A673 (cell line): ENCODE data around the gene IKBKE. TPM values are rescaled to one million over a fixed set of nuclear protein-coding genes. Genes with fewer than 3 reads are reported as not detected.
A peak's percentile ranks its signal among the peaks of the same experiment; 100 is the strongest.

Experiments
- BruUV-seq: library from RNA; stranded (reverse); fragments of 400-500 nt; replicated peaks from 2 replicates; lab custom pipeline; 2021; lab: Mats Ljungman, UMichigan
- CTCF ChIA-PET: fragments of 300-600 bp; sonication (Branson Sonifier 250); formaldehyde crosslinking; loops from one replicate; lab custom pipeline; 2022; ENCODE audit warnings: antibody characterized with exemption; lab: Charles Lee
- POLR2A ChIA-PET: fragments of 300-600 bp; sonication (Branson Sonifier 250); formaldehyde crosslinking; loops from one replicate; lab custom pipeline; 2022; ENCODE audit warnings: antibody characterized with exemption; ENCODE audit not compliant: low non-redundant PET; lab: Charles Lee
- DNase-seq: peaks from one replicate; pipeline ENCODE4 v3.0.0-alpha.2; 2015; ENCODE audit warnings: low spot score
- H3K27ac ChIP-seq: fragments of 200-600 bp; sonication (generic); 2 replicates; pipeline ENCODE4 v1.5.1; 2016; ENCODE audit warnings: mixed run types, low read depth, mild to moderate bottlenecking, mixed read lengths, antibody characterized with exemption, low read length; ENCODE audit not compliant: poor library complexity, severe bottlenecking
- H3K27me3 ChIP-seq: fragments of 200-600 bp; sonication (generic); replicated peaks from 2 replicates; pipeline ENCODE4 v1.6.1; 2017; ENCODE audit warnings: mixed run types, low read depth, mild to moderate bottlenecking, mixed read lengths, antibody characterized with exemption, low read length; ENCODE audit not compliant: insufficient read depth, poor library complexity
- H3K36me3 ChIP-seq: fragments of 200-600 bp; sonication (generic); 2 replicates; pipeline ENCODE4 v1.6.1; 2016; ENCODE audit warnings: mixed run types, mild to moderate bottlenecking, mixed read lengths, antibody characterized with exemption, low read length; ENCODE audit not compliant: insufficient read depth, poor library complexity, severe bottlenecking
- H3K4me1 ChIP-seq: fragments of 200-600 bp; sonication (generic); 2 replicates; pipeline ENCODE4 v1.6.1; 2017; ENCODE audit warnings: mixed run types, mild to moderate bottlenecking, mixed read lengths, antibody characterized with exemption, low read length; ENCODE audit not compliant: insufficient read depth, poor library complexity, severe bottlenecking
- H3K4me3 ChIP-seq: fragments of 200-600 bp; sonication (generic); 2 replicates; pipeline ENCODE4 v1.5.1; 2016; ENCODE audit warnings: low read depth, mixed run types, mild to moderate bottlenecking, mixed read lengths, low read length; ENCODE audit not compliant: poor library complexity, severe bottlenecking
- H3K9me3 ChIP-seq: fragments of 200-600 bp; sonication (generic); 2 replicates; pipeline ENCODE4 v1.6.1; 2016; ENCODE audit warnings: mixed run types, low read depth, mild to moderate bottlenecking, mixed read lengths, antibody characterized with exemption, low read length; ENCODE audit not compliant: poor library complexity, severe bottlenecking
- CTCF ChIP-seq: fragments of 300-800, 200-600 bp; sonication (generic); conservative IDR thresholded peaks from 2 replicates; pipeline ENCODE4 v1.5.1; 2017; ENCODE audit warnings: low read depth, mild to moderate bottlenecking, antibody characterized with exemption, low read length, moderate library complexity, mixed read lengths
- EZH2 ChIP-seq: fragments of 200-600 bp; sonication (generic); IDR thresholded peaks from 2 replicates; pipeline ENCODE4 v1.6.1; 2017; ENCODE audit warnings: borderline replicate concordance, low read depth, mild to moderate bottlenecking, mixed read lengths, antibody characterized with exemption, low read length; ENCODE audit not compliant: poor library complexity, severe bottlenecking
- intact Hi-C: fragments of 100-400 bp; cut with micrococcal nuclease; formaldehyde crosslinking; loops from one replicate; pipeline ENCODE4 v1.10.0; 2022; ENCODE audit not compliant: unreplicated experiment
- total RNA-seq: library from RNA; stranded (reverse); gene quantifications from 2 replicates; pipeline ENCODE4 v1.2.3, GENCODE V29; 2021

The IKBKE gene
- total RNA-seq, 1 experiment from 2014 or later: 2.9 TPM

- no TSS peak for BruUV-seq
- ChIA-PET CTCF (interaction anchor here (0.5 to 2.3 kb wide), 6 partner anchors 41 to 464 kb away, joined by 3 to 25 read pairs (median 6); no protein-coding TSS in a partner anchor), POLR2A (interaction anchor here (0.7 kb wide), 1 partner anchor 419 kb away, joined by 4 read pairs; no protein-coding TSS in a partner anchor)
- H3K4me1 ChIP-seq: no peaks in the 10 kb centered on the region
- no peaks in the 10 kb centered on the region for H3K27me3 ChIP-seq
- H3K4me3 ChIP-seq: no peak overlapping the region
- no peak for TF ChIP-seq EZH2
- TF ChIP-seq CTCF: peak; percentile 97
- H3K36me3 ChIP-seq: no peaks in the 10 kb centered on the region
- intact Hi-C loops: loop anchor here (1.0 to 5.0 kb wide), 3 partner anchors 93 to 422 kb away; no protein-coding TSS in a partner anchor
- peak; percentile 76 for DNase-seq
- no peaks in the 10 kb centered on the region for H3K9me3 ChIP-seq
- H3K27ac ChIP-seq: no peak overlapping the region
These were observed 19.9 kb downstream of the IKBKE start for GRCh38 chr1:206489980-206490770.

- no peak overlapping the region for H3K4me3 ChIP-seq
- H3K36me3 ChIP-seq: no peaks in the 10 kb centered on the region
- H3K27me3 ChIP-seq: no peaks in the 10 kb centered on the region
- ChIA-PET POLR2A (no interaction called here), CTCF (interaction anchor here (0.5 to 2.3 kb wide), 7 partner anchors 13 to 465 kb away, joined by 3 to 25 read pairs (median 5); no protein-coding TSS in a partner anchor)
- BruUV-seq: no TSS peak
- H3K4me1 ChIP-seq: no peaks in the 10 kb centered on the region
- H3K9me3 ChIP-seq: no peaks in the 10 kb centered on the region
- no peak for TF ChIP-seq EZH2
- TF ChIP-seq CTCF: no peak
- intact Hi-C loops: loop anchor here (1.0 to 5.0 kb wide), 3 partner anchors 92 to 421 kb away; no protein-coding TSS in a partner anchor
- H3K27ac ChIP-seq: no peak overlapping the region
- no peak for DNase-seq
These were observed 20.6 kb downstream of the IKBKE start for GRCh38 chr1:206490771-206491405.

- H3K4me3 ChIP-seq: no peak overlapping the region
- H3K9me3 ChIP-seq: no peaks in the 10 kb centered on the region
- no peak for DNase-seq
- BruUV-seq: no TSS peak
- intact Hi-C loops: loop anchor here (5.0 kb wide), 2 partner anchors 171 to 421 kb away; no protein-coding TSS in a partner anchor
- no peak for TF ChIP-seq CTCF
- TF ChIP-seq EZH2: no peak
- no peaks in the 10 kb centered on the region for H3K4me1 ChIP-seq
- ChIA-PET POLR2A (no interaction called here), CTCF (interaction anchor here (1.7 kb wide), 1 partner anchor 14 kb away, joined by 3 read pairs; no protein-coding TSS in a partner anchor)
- no peaks in the 10 kb centered on the region for H3K36me3 ChIP-seq
- no peaks in the 10 kb centered on the region for H3K27me3 ChIP-seq
- H3K27ac ChIP-seq: no peak overlapping the region
These were observed 21.3 kb downstream of the IKBKE start for GRCh38 chr1:206491616-206492015.
